ENCODE results near the gene C11orf68. TPM values are rescaled to one million over a fixed set of nuclear protein-coding genes. Genes with fewer than 3 reads are reported as not detected.

The C11orf68 gene
- total RNA-seq, 1 experiment from 2014 or later: 15.7 TPM

DNA sequence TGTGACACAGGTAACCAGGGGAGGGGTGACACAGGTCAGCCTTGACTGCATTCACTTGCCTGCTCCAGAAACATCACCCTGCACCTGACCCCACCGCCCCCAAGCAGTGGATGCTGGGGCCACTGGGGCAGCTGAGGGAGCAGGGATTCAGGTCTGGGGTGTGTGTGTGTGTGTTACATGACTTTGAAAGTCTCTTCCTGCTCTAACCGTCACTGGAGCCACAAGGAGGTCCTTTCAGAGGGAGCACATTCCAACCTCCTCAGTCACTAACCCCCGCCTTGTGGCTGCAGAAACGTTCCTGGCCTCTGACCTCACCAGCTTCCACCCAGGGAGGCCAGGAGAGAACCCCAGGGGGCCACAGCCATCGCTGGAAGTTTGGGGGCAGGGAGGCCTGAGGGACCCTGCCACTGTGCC, 15.8 kb downstream of the C11orf68 start:
- Mint-ChIP-seq H3K4me3 (no peak overlapping the region; a peak in 1 of 5 replicates), H3K36me3 (ENCODE audit: insufficient read depth in 1 of 3, low read depth in 3 of 3) (no peaks in the 10 kb centered on the region), H3K4me1 (peaks cover 14 to 17% of the 10 kb centered on the region in 2 experiments), H3K27ac (no peak overlapping the region), H3K27me3 (ENCODE audit: low read depth) (peaks cover 88% of the 10 kb centered on the region), H3K9me3 (no peaks in the 10 kb centered on the region; a peak in 1 of 5 replicates)
- Histone ChIP-seq H2BK20ac (ENCODE audit: low read depth, low read length, poor library complexity, severe bottlenecking) (no peak overlapping the region), H3K56ac (ENCODE audit: insufficient read length, low read depth, low read length) (no peak overlapping the region), H3K4me2 (ENCODE audit: insufficient read depth, insufficient read length, low read length) (no peak overlapping the region), H3K9me3 (ENCODE audit: control insufficient read depth, low read depth, low read length) (no peaks in the 10 kb centered on the region), H3K79me1 (ENCODE audit: insufficient read depth, low read depth, low read length, poor library complexity, severe bottlenecking) (no peaks in the 10 kb centered on the region), H2BK15ac (ENCODE audit: low read depth, low read length) (no peak overlapping the region), H3K14ac (ENCODE audit: insufficient read depth, low read length) (no peak overlapping the region), H3K23me2 (ENCODE audit: insufficient read length, low read depth, low read length, poor library complexity, severe bottlenecking) (peaks cover 9% of the 10 kb centered on the region), H4K20me1 (ENCODE audit: control insufficient read depth, insufficient read depth, insufficient read length) (no peaks in the 10 kb centered on the region), H2BK12ac (ENCODE audit: insufficient read length, low read depth, low read length) (no peak overlapping the region), H3K79me2 (ENCODE audit: insufficient read depth, low read length) (no peaks in the 10 kb centered on the region), H3K27ac (ENCODE audit: insufficient read length, low read depth, low read length) (no peak overlapping the region), H2AFZ (ENCODE audit: low read length) (no peak overlapping the region), H3K9ac (ENCODE audit: extremely low read depth, insufficient read length, low read length) (no peak overlapping the region), H4K8ac (replicated peaks; ENCODE audit: insufficient read length, low read depth, low read length) (no peak overlapping the region), H3K18ac (ENCODE audit: insufficient read length, low read depth, low read length) (no peak overlapping the region), H3K23ac (ENCODE audit: insufficient read length, low read depth, low read length) (no peak overlapping the region), H3K4me1 (ENCODE audit: insufficient read depth, low read length) (no peaks in the 10 kb centered on the region), H3T11ph (ENCODE audit: low read length) (no peak overlapping the region), H3K4ac (ENCODE audit: low read depth, low read length) (no peak overlapping the region), H2AK5ac (ENCODE audit: insufficient read length, low read length) (no peak overlapping the region), H4K5ac (ENCODE audit: insufficient read length, low read depth, low read length) (no peak overlapping the region), H3K27me3 (ENCODE audit: insufficient read depth, low read length) (peaks cover 17% of the 10 kb centered on the region; the same call in 1 of the 2 replicates), H4K91ac (ENCODE audit: insufficient read length, low read depth, low read length) (no peak overlapping the region), H2BK5ac (ENCODE audit: insufficient read length, low read length) (no peak overlapping the region), H2BK120ac (ENCODE audit: low read depth, low read length, poor library complexity, severe bottlenecking) (no peak overlapping the region)
- DNase-seq: peak; percentile 70
- TF ChIP-seq CTCF (conservative IDR thresholded peaks at IDR 0.05): no peak
- no CpG with 5 or more reads among the region's 5 CpGs for WGBS (ENCODE audit: extremely low coverage, insufficient read length, low lambda C conversion rate)
